ENCODE measurements around the gene PTPRR.

GRCh38 chr12:70641691-70642090 is 278.8 kb downstream of the PTPRR start:
- TF ChIP-seq CTCF (IDR thresholded peaks at IDR 0.05) (no peak), POLR2A (IDR thresholded peaks at IDR 0.05) (no peak)

Data from esophagus squamous epithelium (tissue), 4 donors.